Colonic mucosa (tissue), 4 donors: ENCODE results near the gene LNPEP. TPM values are rescaled to one million over a fixed set of nuclear protein-coding genes. Genes with fewer than 3 reads are reported as not detected.

ENCODE experiments used
- DNase-seq: peaks from one replicate; pipeline ENCODE4 v3.0.0-alpha.2; 2020
- H3K27ac ChIP-seq: fragments of 200-600 bp; one replicate; pipeline ENCODE4 v1.8.0; 2021
- H3K27me3 ChIP-seq: fragments of 200-600 bp; one replicate; pipeline ENCODE4 v1.8.0; 2021
- H3K36me3 ChIP-seq: fragments of 200-600 bp; one replicate; pipeline ENCODE4 v1.8.0; 2021
- H3K4me1 ChIP-seq: fragments of 200-600 bp; one replicate; pipeline ENCODE4 v1.8.0; 2021; ENCODE audit warnings: mild to moderate bottlenecking
- H3K4me3 ChIP-seq: fragments of 200-600 bp; one replicate; pipeline ENCODE4 v1.8.0; 2021
- H3K9ac ChIP-seq, 2 donors: one replicate each; pipeline ENCODE4 v1.7.0; 2013; ENCODE audit warnings: control low read depth in 2 of 2, low read depth in 2 of 2, low read length in 2 of 2
- H3K9me3 ChIP-seq: fragments of 200-600 bp; one replicate; pipeline ENCODE4 v1.8.0; 2021
- CTCF ChIP-seq: fragments of 200-600 bp; IDR thresholded peaks from one replicate; pipeline ENCODE4 v1.8.0; 2022; ENCODE audit warnings: antibody characterized with exemption, mild to moderate bottlenecking
- intact Hi-C: fragments of 100-400 bp; cut with DNase I; formaldehyde crosslinking; loops from one replicate; pipeline ENCODE4 v1.14.1; 2022
- total RNA-seq, 2 donors: library from RNA; stranded (reverse); fragmentation: NEBNext Ultra II Directional in 1 of 2; extraction: Animal tissue kit (Norgen Biotek cat#: 25700) in 1 of 2; gene quantifications; one replicate each; pipeline ENCODE4 v1.2.1, GENCODE V29; 2021
- donor health status: healthy.
- donor health status: DM: no; HTN: no; CAD: no.
- donor health status: DM: no; HTN: no; CAD: no.

LNPEP gene
- total RNA-seq, 2 donors from 2014 or later: 23.7 to 34.9 TPM

GRCh38 chr5:96901841-96902240 lies 34.0 kb upstream of the LNPEP start:
- Histone ChIP-seq H3K27ac (no peak overlapping the region), H3K9ac (no peak overlapping the region), H3K27me3 (no peaks in the 10 kb centered on the region), H3K9me3 (no peaks in the 10 kb centered on the region), H3K4me1 (no peaks in the 10 kb centered on the region), H3K4me3 (no peak overlapping the region), H3K36me3 (no peaks in the 10 kb centered on the region)
- intact Hi-C loops: no loop called here
- TF ChIP-seq CTCF: no peak
- DNase-seq: no peak

- H3K9ac ChIP-seq: no peak overlapping the region
- H3K27ac ChIP-seq: no peak overlapping the region
- no peak for TF ChIP-seq CTCF
- intact Hi-C loops: no loop called here
- H3K4me3 ChIP-seq: no peak overlapping the region
- no peaks in the 10 kb centered on the region for H3K36me3 ChIP-seq
- no peaks in the 10 kb centered on the region for H3K9me3 ChIP-seq
- H3K4me1 ChIP-seq: no peaks in the 10 kb centered on the region
- H3K27me3 ChIP-seq: no peaks in the 10 kb centered on the region
- DNase-seq: no peak
Measured at GRCh38 chr5:96902876-96903275, 33.0 kb upstream of the LNPEP start.

GRCh38 chr5:96903300-96903699 lies 32.6 kb upstream of the LNPEP start:
- no peak for TF ChIP-seq CTCF
- H3K36me3 ChIP-seq: no peaks in the 10 kb centered on the region

GRCh38 chr5:96904054-96904931 lies 31.6 kb upstream of the LNPEP start:
- Histone ChIP-seq H3K27ac (no peak overlapping the region), H3K36me3 (no peaks in the 10 kb centered on the region), H3K9me3 (no peaks in the 10 kb centered on the region), H3K27me3 (no peaks in the 10 kb centered on the region), H3K4me3 (no peak overlapping the region), H3K9ac (no peak overlapping the region), H3K4me1 (no peaks in the 10 kb centered on the region)
- no peak for TF ChIP-seq CTCF
- no peak for DNase-seq
- intact Hi-C loops: no loop called here

More at GRCh38 chr5:96903300-96903699, 32.6 kb upstream of the LNPEP start:
- Histone ChIP-seq H3K9ac (no peak overlapping the region), H3K4me3 (no peak overlapping the region), H3K9me3 (no peaks in the 10 kb centered on the region), H3K27me3 (no peaks in the 10 kb centered on the region), H3K4me1 (no peaks in the 10 kb centered on the region), H3K27ac (no peak overlapping the region)
- intact Hi-C loops: no loop called here
- DNase-seq: no peak

- TF ChIP-seq CTCF: no peak
- no peaks in the 10 kb centered on the region for H3K36me3 ChIP-seq
- H3K9me3 ChIP-seq: no peaks in the 10 kb centered on the region
- intact Hi-C loops: no loop called here
- no peaks in the 10 kb centered on the region for H3K27me3 ChIP-seq
- H3K27ac ChIP-seq: no peak overlapping the region
- no peak overlapping the region for H3K9ac ChIP-seq
- H3K4me1 ChIP-seq: no peaks in the 10 kb centered on the region
- H3K4me3 ChIP-seq: no peak overlapping the region
- DNase-seq: no peak
Measured at GRCh38 chr5:96905864-96906263, 30.0 kb upstream of the LNPEP start.
